Fibroblast of mammary gland (primary cell): ENCODE measurements around the gene TEX14.

Experiments
- DNase-seq: peaks from one replicate; pipeline ENCODE4 v3.0.0-alpha.2; 2010; ENCODE audit warnings: low read depth
- H3K4me3 ChIP-seq: 2 replicates; pipeline ENCODE4 v1.5.1; 2011; ENCODE audit warnings: low read depth, mild to moderate bottlenecking, low read length, moderate library complexity; ENCODE audit not compliant: control insufficient read depth
- CTCF ChIP-seq: conservative IDR thresholded peaks from 2 replicates; pipeline ENCODE4 v1.5.1; 2011; ENCODE audit warnings: low read depth, low read length, inconsistent platforms; ENCODE audit not compliant: control insufficient read depth, insufficient read depth

The TEX14 gene

GRCh38 chr17:58513965-58514769 lies 177.7 kb downstream of the TEX14 start, which contains the start of gene MTMR4:
MTMR4 (minus strand) TSS chr17:58514638; CDS start chr17:58514407, 231 bp downstream.
- DNase-seq, result peak; percentile 55
- TF ChIP-seq CTCF, result no peak
- peak within 1 kb of the TSS; percentile 84 for H3K4me3 ChIP-seq

- TF ChIP-seq CTCF, result no peak
- DNase-seq, result no peak
- peak overlapping the region; percentile 84 for H3K4me3 ChIP-seq
Measured at GRCh38 chr17:58513267-58513964, 178.4 kb downstream of the TEX14 start.

- DNase-seq, result no peak
Measured at GRCh38 chr17:58510075-58510474, 181.8 kb downstream of the TEX14 start.

GRCh38 chr17:58508341-58509067 lies 183.3 kb downstream of the TEX14 start:
- TF ChIP-seq CTCF, result no peak
- no peak overlapping the region for H3K4me3 ChIP-seq
- DNase-seq, result no peak

More at GRCh38 chr17:58510075-58510474, 181.8 kb downstream of the TEX14 start:
- H3K4me3 ChIP-seq, result no peak overlapping the region
- TF ChIP-seq CTCF, result no peak

GRCh38 chr17:58507123-58507634 lies 184.7 kb downstream of the TEX14 start:
- DNase-seq, result peak; percentile 47
- TF ChIP-seq CTCF, result no peak
- H3K4me3 ChIP-seq, result no peak overlapping the region
